Sciatic nerve (tissue), 2 donors: ENCODE data around the gene E2F2. TPM values are rescaled to one million over a fixed set of nuclear protein-coding genes. Genes with fewer than 3 reads are reported as not detected.
"Not testable (repeated sequence)": the region's sequence is repeated elsewhere in the genome, so short reads cannot be mapped to it uniquely, and the experiment has no call there.

Experiments used
- ATAC-seq: fragments of 200-7000 bp; cut with Tn5 transposase; one replicate; pipeline ENCODE4 v1.9.1; 2020; ENCODE audit warnings: mild to moderate bottlenecking, moderate library complexity
- DNase-seq: peaks from one replicate; pipeline ENCODE4 v3.0.0-alpha.2; 2020; ENCODE audit warnings: low spot score
- intact Hi-C: fragments of 100-400 bp; cut with DNase I; formaldehyde crosslinking; loops from one replicate; pipeline ENCODE4 v1.14.2; 2022
- total RNA-seq: library from RNA; stranded (reverse); fragmentation: NEBNext Ultra II Directional; extraction: Animal tissue kit (Norgen Biotek cat#: 25700); gene quantifications from one replicate; pipeline ENCODE4 v1.2.1, GENCODE V29; 2021
- donor health status: DM: no; HTN: no; CAD: no.
- donor health status: DM: no; HTN: no; CAD: no.

E2F2 gene
- total RNA-seq, 1 donor from 2014 or later = 2.1 TPM

- DNase-seq (peak; percentile 86), ATAC-seq (peak; percentile 46)
- intact Hi-C loops = no loop called here
Observed at GRCh38 chr1:23528250-23528978, 2.6 kb downstream of the E2F2 start.

GRCh38 chr1:23527900-23528249, 3.2 kb downstream of the E2F2 start:
- no peak for ATAC-seq
- no peak for DNase-seq
- intact Hi-C loops = no loop called here

- intact Hi-C loops = no loop called here
- no peak for DNase-seq
- no peak for ATAC-seq
Observed at GRCh38 chr1:23527366-23527765, 3.7 kb downstream of the E2F2 start.

- no peak for DNase-seq
- intact Hi-C loops = no loop called here
- no peak for ATAC-seq
Observed at GRCh38 chr1:23526329-23527041, 4.5 kb downstream of the E2F2 start.

- DNase-seq (no peak), ATAC-seq (no peak)
- intact Hi-C loops = no loop called here
Observed at GRCh38 chr1:23525558-23526250, 5.3 kb downstream of the E2F2 start.

GRCh38 chr1:23524716-23525401, 6.2 kb downstream of the E2F2 start:
- DNase-seq = no peak
- intact Hi-C loops = no loop called here
- no peak for ATAC-seq

- ATAC-seq (no peak), DNase-seq (no peak)
- intact Hi-C loops = no loop called here
Observed at GRCh38 chr1:23524163-23524562, 6.9 kb downstream of the E2F2 start.

GRCh38 chr1:23522244-23522982, 8.6 kb downstream of the E2F2 start:
- ATAC-seq (no peak), DNase-seq (no peak)
- intact Hi-C loops = no loop called here

- ATAC-seq (no peak), DNase-seq (no peak)
- intact Hi-C loops = no loop called here
Observed at GRCh38 chr1:23521588-23521987, 9.4 kb downstream of the E2F2 start.

GRCh38 chr1:23517581-23517980, 13.5 kb downstream of the E2F2 start:
- no peak for ATAC-seq

GRCh38 chr1:23515905-23516304, 15.1 kb downstream of the E2F2 start:
- DNase-seq = no peak
- intact Hi-C loops = no loop called here
- ATAC-seq = no peak

More at GRCh38 chr1:23517581-23517980, 13.5 kb downstream of the E2F2 start:
- no peak for DNase-seq
- intact Hi-C loops = no loop called here

- intact Hi-C loops = no loop called here
- no peak for ATAC-seq
- DNase-seq = no peak
Observed at GRCh38 chr1:23514111-23514679, 16.8 kb downstream of the E2F2 start.

GRCh38 chr1:23509896-23510295, 21.1 kb downstream of the E2F2 start:
- no peak for DNase-seq
- intact Hi-C loops = no loop called here
- ATAC-seq = no peak

- intact Hi-C loops = no loop called here
- DNase-seq (no peak), ATAC-seq (no peak)
Observed at GRCh38 chr1:23506376-23507107, 24.5 kb downstream of the E2F2 start.

- intact Hi-C loops = no loop called here
- ATAC-seq (no peak), DNase-seq (no peak)
Observed at GRCh38 chr1:23505851-23506250, 25.2 kb downstream of the E2F2 start.

- DNase-seq, ATAC-seq, intact Hi-C loops: not testable (repeated sequence)
Observed at GRCh38 chr1:23504156-23504555, 26.9 kb downstream of the E2F2 start.

- intact Hi-C loops = no loop called here
- no peak for DNase-seq
- ATAC-seq = no peak
Observed at GRCh38 chr1:23502951-23503350, 28.1 kb downstream of the E2F2 start.

GRCh38 chr1:23500466-23500865, 30.6 kb downstream of the E2F2 start:
- DNase-seq (no peak), ATAC-seq (no peak)
- intact Hi-C loops = no loop called here
